GM10248 (cell line): ENCODE measurements around the gene BAIAP2L2.
"Not testable (repeated sequence)": the region's sequence is repeated elsewhere in the genome, so short reads cannot be mapped to it uniquely, and the experiment has no call there.

Experiments used
- CTCF ChIA-PET: fragments of 300-600 bp; sonication (Branson Sonifier 250); formaldehyde crosslinking; extraction: SDS; loops from one replicate; lab custom pipeline; 2021; ENCODE audit warnings: antibody characterized with exemption; lab: Yijun Ruan, JAX
- POLR2A ChIA-PET: fragments of 350-650 bp; sonication (Branson Sonifier 250); formaldehyde crosslinking; extraction: SDS; loops from one replicate; lab custom pipeline; 2020; ENCODE audit warnings: antibody characterized with exemption; lab: Yijun Ruan, JAX
- DNase-seq: peaks from one replicate; pipeline ENCODE4 v3.0.0; 2012; ENCODE audit errors: extremely low spot score
- TF ChIP-seq, protein P1 (sequence below): IDR thresholded peaks from 2 replicates; pipeline ENCODE4 v1.5.1; 2012; ENCODE audit warnings: mild to moderate bottlenecking, low read depth; ENCODE audit errors: extremely low read depth, missing control alignments, control extremely low read depth

Gene BAIAP2L2, protein sequence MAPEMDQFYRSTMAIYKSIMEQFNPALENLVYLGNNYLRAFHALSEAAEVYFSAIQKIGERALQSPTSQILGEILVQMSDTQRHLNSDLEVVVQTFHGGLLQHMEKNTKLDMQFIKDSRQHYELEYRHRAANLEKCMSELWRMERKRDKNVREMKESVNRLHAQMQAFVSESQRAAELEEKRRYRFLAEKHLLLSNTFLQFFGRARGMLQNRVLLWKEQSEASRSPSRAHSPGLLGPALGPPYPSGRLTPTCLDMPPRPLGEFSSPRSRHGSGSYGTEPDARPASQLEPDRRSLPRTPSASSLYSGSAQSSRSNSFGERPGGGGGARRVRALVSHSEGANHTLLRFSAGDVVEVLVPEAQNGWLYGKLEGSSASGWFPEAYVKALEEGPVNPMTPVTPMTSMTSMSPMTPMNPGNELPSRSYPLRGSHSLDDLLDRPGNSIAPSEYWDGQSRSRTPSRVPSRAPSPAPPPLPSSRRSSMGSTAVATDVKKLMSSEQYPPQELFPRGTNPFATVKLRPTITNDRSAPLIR

DNA sequence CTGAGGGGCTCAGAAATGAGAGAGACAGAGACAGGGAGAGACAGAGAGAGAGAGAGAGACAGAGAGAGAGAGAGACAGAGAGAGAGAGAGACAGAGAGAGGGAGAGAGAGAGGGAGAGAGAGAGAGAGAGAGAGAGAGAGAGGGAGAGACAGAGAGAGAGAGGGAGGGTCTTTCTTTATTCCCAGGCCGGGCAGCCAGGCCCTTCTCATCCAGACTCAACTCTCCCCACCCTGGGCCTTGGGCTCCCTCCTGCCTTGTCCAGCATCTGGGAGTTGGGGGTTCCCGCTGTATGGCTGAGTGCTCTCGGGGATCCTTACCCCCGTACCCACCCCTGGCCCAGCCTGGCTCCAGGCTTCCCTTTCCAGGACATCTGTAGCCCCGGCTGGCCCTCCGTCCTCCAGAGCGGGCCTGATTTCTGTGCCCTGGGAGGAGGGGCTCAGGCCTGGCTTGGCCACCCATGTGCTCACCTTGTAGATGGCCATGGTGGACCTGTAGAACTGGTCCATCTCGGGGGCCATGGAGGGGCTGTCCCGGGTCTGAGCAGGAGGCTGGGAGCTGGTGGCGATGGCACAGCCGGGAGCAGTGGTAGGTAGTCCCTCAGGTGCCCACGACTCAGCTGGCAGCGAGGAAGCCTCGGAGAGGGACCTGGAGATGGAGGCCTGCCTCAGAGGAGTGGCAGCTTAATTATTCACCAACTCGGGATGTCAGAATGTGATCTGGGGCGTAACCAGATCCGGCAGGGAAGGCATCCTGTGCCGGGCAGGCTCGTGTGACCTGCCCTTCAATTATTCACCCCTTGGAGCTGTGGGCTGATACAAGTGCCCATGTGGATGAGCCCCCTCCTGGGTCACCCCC is at the start of gene BAIAP2L2:
BAIAP2L2 (minus strand) TSS at position 677 of the 855 bp plus-strand sequence; CDS start at position 518, 159 bp downstream.
- DNase-seq = no peak
- TF ChIP-seq, protein P1, sequence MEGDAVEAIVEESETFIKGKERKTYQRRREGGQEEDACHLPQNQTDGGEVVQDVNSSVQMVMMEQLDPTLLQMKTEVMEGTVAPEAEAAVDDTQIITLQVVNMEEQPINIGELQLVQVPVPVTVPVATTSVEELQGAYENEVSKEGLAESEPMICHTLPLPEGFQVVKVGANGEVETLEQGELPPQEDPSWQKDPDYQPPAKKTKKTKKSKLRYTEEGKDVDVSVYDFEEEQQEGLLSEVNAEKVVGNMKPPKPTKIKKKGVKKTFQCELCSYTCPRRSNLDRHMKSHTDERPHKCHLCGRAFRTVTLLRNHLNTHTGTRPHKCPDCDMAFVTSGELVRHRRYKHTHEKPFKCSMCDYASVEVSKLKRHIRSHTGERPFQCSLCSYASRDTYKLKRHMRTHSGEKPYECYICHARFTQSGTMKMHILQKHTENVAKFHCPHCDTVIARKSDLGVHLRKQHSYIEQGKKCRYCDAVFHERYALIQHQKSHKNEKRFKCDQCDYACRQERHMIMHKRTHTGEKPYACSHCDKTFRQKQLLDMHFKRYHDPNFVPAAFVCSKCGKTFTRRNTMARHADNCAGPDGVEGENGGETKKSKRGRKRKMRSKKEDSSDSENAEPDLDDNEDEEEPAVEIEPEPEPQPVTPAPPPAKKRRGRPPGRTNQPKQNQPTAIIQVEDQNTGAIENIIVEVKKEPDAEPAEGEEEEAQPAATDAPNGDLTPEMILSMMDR = no peak
- ChIA-PET CTCF (no interaction called here), POLR2A (no interaction called here)

DNA sequence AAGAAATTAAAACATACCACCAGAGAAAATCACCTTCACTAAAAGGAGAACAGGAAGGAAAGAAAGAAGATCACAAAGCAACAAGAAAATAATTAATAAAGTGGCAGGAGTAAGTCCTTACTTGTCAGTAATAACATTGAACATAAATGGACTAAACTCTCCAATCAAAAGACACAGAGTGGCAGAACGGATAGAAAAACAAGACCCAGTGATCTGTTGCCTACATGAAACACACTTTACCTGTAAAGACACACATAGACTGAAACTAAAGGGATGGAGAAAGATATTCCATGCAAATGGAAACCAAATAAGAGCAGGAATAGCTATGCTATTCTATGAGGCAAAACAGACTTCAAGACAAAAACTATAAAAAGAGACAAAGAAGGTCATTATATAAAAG is 45.2 kb upstream of the BAIAP2L2 start:
- DNase-seq = no peak
- TF ChIP-seq, protein P1 = no peak
- ChIA-PET CTCF (no interaction called here), POLR2A (no interaction called here)

DNA sequence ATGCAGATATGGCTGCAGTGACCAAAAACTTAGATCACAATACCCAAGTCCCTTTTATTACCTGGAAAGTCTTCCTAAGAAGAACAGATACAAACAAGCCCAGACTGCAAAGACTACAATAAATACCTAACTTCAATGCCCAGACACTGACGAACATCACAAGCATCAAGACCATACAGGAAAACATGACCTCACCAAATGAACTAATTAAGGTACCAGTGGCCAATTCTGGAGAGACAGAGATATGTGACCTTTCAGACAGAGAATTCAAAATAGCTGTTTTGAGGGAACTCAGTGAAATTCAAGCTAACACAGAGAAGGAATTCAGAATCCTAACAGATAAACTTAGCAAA is 44.1 kb upstream of the BAIAP2L2 start:
- POLR2A ChIA-PET, DNase-seq: not testable (repeated sequence)
- CTCF ChIA-PET = interaction anchor here (0.7 kb wide), 1 partner anchor 40 kb away, joined by 4 read pairs; no protein-coding TSS in a partner anchor

DNA sequence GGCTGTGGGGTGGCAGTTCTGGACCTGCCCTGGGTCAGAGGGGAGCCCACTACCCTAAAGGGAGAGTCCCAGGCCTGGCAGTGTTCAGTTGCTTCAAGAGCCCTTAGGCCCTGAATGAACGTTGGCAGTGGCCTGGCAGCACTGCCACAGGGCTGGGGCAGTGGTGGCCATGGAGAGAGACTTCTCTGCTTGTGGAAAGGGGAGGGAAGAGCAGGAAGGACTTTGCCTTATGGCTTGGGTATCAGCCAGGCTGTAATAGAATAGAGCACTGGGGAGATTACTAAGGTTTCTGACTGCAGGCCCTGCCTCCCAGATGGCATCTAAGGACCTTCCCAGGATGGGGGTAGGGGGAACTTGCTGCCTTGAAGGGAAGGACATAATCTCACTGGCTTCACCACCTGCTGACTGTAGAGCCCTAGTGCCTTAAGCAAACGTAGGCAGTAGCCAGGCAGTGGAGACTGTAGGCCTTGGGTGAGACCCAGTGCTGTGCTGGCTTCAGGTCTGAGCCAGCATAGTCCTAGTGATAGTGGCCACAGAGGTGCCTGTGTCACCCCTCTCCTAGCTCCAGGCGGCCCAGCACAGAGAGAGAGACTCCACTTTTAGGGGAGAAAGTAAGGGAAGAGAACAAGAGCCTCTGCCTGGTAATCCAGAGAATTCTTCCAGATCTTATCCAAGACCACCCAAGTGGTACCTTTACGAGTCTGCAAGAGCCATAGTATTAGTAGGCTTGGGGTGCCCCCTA is 43.5 kb upstream of the BAIAP2L2 start:
- POLR2A ChIA-PET = no interaction called here
- TF ChIP-seq, protein P1 = no peak
- CTCF ChIA-PET = no interaction called here
- no peak for DNase-seq

DNA sequence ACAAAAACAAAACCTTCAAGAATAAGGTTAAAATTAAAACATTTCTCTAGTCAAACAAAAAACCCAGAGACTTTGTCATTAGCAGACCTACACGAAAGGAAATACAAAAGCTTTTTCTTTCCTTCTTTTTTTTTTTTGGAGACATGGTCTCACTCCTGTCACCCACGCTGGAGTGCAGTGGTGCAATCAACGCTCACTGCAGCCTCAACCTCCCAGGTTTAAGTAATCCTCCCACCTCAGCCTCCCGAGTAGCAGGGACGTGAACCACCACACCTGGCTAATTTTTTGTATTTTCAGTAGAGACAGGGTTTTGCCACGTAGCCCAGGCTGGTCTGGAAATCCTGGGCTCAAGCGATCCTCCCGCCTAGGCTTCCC is 40.6 kb upstream of the BAIAP2L2 start:
- DNase-seq = no peak
- ChIA-PET POLR2A (interaction anchor here (0.7 kb wide), 1 partner anchor 12 kb away, joined by 4 read pairs; no protein-coding TSS in a partner anchor), CTCF (interaction anchor here (0.7 to 1.7 kb wide), 5 partner anchors 10 to 99 kb away, joined by 3 to 10 read pairs (median 4); no protein-coding TSS in a partner anchor)
- TF ChIP-seq, protein P1 = no peak

DNA sequence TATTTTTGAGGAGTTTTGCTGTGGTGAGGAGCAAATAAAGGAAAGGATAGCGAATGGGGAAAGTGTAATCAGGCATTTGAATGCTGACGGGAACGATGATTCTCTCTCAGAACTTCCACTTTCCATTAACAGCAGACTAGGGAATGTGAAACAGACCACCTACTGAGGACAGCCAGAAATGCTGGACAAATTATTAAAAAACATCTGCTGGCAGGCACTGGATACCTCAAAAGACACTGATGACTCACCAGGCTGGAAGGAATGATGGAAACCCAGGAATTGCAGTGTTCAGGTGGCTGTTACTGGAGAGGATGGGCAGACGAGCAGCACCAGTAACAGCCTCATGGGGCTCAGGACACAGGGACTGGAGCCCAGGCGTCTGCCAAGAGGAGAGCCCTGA is 37.8 kb upstream of the BAIAP2L2 start:
- CTCF ChIA-PET = no interaction called here
- no peak for DNase-seq
- POLR2A ChIA-PET = no interaction called here
- TF ChIP-seq, protein P1 = no peak

DNA sequence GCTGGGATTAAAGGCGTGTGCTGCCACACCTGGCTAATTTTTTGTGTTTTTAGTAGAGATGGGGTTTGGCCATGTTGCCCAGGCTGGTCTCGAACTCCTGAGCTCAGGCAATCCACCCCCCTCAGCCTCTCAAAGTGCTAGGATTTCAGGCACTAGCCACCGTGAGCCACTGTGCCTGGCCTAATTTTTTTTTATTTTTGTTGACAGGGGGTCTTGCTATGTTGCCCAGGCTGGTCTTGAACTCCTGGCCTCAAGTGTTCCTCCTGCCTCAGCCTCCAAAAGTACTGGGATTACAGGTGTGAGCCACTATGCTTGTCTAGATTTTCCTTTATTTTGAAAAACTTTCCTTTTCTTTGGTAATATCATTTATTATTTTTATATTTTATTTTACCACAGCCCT is 35.7 kb upstream of the BAIAP2L2 start:
- CTCF ChIA-PET = interaction anchor here (1.3 to 1.6 kb wide), 2 partner anchors 9 to 31 kb away, joined by 4 to 6 read pairs; no protein-coding TSS in a partner anchor
- POLR2A ChIA-PET, DNase-seq: not testable (repeated sequence)
